NCI-H345 treated with DMSO at 0.1 percent for 48 hours (cell line): ENCODE measurements around the gene CADPS2.
A peak's percentile ranks its signal among the peaks of the same experiment; 100 is the strongest.
"Not testable (repeated sequence)": the region's sequence is repeated elsewhere in the genome, so short reads cannot be mapped to it uniquely, and the experiment has no call there.

Source experiments
- DNase-seq: peaks from one replicate; lab custom pipeline; 2025; ENCODE audit not compliant: unreplicated experiment; lab: John Stamatoyannopoulos, UW

Gene CADPS2

GRCh38 chr7:122717356-122718089 lies 168.7 kb downstream of the CADPS2 start:
- DNase-seq: no peak

DNA sequence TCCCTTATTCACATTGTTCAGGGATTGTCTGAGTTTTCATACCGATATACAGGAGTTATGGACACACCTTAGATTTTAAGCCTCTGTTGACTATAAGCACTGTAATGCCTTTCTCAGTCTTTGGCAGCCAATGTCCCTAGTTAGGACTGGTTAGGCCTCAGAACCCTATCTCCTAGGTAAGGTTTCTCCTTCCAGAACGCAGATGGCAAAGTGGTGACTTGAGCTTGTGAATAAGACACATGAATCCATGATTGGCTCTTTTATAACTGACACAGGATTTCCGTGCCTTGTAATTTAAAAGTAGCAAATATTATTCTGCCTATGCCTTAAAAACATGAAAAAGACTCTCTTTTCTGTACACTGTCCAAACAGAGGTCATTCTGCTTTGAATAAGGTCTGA lies 171.1 kb downstream of the CADPS2 start:
- DNase-seq: no peak

GRCh38 chr7:122710916-122711315 lies 175.3 kb downstream of the CADPS2 start:
- DNase-seq: no peak

DNA sequence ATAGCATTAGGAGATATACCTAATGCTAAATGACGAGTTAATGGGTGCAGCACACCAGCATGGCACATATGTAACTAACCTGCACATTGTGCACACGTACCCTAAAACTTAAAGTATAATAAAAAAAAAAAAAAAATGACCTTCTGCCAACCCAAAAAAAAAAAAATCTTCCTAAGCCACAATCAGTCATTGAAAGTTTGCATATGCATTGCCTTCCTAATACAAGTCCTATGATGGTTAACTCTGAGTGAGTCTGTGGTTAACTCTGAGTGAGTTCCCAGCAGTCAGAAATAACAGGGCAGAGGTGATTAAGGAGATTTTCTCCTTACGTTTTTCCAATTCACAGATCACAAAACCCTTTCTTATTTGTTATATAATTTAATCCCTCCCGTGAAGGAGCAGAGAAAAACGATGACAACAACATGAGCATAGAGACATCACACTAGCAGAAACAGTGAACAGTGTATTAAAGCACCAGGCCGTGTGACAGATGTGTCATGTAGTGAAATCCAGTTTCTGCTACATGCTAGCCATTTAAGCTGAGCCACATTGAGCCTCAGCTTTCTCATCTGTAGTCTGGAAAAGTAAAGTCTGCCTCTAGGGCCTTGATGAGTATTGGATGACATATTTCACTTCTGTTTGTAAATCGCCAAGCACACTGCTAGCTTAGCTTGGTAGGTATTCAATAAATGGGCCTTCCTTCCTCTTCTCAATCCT lies 176.2 kb downstream of the CADPS2 start:
- DNase-seq: no peak

DNA sequence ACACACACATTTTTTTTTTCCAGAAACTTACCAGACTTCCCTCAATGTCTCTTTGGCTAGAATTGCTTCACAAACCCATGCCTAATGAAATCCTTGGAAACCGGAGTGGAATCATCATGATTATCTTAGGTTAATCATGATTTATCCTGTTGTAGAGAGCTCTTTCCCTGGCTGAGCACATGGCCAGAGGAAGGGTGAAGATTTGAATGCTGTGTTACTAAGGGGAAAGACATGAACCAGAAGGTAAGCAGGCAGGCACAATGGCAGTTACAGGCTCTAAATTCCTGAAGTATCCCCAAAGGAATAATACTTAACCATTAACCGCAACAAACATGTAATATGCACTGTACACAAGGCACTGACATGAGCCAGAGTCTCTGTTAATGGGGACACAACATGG lies 179.4 kb downstream of the CADPS2 start:
- DNase-seq: no peak

DNA sequence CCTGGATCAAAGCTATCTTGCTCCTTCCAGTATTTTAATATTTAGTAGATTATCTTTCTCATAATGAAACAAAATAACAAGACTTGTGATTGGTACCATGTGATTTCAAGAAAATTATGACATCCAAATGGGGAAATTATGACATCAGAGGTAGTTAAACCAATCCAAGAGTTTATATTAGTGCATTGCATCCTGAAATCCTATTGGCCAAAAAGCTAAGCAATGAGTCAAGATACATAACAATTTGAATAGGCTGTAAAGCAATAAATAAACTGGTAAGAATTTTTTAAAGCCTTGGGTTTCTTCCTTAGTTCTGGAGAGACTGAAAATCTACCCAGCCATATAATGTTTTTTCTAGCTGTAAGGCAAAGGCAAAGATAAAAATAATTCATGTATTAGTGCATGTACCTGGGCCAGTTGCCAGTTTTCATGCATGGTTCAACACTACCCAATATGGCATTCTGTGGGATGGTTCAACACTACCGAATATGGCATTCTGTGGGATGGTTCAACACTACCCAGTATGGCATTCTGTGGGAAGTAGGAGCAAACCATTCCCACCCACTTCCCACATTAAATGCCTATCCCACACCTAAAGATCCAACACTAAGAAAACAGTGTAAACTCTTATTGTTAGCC lies 183.3 kb downstream of the CADPS2 start, which contains the start of gene RNF148:
TSS of gene RNF148 (minus strand) at position 51 of the 639 bp plus-strand sequence. CDS start 172 bp downstream, outside the sequence.
- no peak for DNase-seq

DNA sequence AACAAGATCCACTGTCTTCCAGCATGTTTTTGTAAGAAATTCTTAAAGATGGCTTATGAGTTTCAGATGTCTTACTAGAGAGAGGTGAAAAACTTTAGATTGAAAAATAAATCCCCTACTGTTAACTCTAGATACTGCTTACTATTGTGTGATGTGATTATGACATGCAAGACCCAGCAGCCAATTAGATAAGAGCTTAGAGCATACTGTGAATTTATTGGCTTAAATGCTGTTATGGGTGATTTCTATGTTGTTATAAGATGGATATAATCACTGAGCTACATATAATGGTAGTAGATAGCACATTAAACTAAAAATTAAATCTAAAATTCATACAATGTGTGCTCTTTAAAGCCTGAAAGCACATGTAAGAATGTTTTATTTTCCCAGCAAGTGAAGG lies 187.2 kb downstream of the CADPS2 start, which contains the start of gene RNF133:
TSS of gene RNF133 (minus strand) at position 101 of the 400 bp plus-strand sequence. CDS start 199 bp downstream, outside the sequence.
- DNase-seq: no peak

DNA sequence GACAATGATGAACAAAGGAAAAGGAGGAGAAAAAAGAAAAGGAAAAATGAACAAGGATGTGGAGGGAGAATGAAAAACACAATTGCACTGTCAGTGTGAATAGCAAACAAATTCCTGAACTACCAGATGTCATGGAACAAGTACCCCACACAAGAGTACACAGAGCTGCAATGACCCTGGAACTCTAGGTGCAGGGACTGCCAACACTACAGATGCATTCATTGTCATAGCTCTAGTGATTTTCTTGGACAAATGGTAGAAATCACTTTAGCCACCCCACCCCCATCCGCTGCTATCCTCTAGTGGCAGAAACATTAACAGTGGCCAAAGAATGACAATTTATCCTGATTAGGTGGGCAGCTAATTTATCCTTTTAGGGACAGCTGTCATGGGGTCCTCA lies 190.4 kb downstream of the CADPS2 start:
- no peak for DNase-seq

DNA sequence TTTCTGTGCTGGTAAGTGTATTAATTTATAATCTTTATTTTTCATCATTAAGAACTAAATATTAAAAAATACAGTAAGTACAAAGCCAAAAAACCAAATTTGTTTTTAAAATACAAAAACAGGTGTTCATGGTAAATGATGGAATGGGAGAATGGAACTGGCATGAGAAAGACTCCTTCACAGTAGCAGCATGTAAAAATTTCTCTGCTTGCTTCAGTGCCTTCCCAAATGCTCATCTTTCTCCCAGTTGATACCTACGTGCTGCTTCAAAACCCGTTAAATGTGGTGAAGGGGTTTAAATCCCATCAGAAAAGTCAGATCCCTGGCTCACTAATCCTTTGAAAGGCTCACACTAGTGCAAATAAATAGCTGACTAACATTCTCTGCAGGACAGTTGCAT lies 191.6 kb downstream of the CADPS2 start:
- no peak for DNase-seq

DNA sequence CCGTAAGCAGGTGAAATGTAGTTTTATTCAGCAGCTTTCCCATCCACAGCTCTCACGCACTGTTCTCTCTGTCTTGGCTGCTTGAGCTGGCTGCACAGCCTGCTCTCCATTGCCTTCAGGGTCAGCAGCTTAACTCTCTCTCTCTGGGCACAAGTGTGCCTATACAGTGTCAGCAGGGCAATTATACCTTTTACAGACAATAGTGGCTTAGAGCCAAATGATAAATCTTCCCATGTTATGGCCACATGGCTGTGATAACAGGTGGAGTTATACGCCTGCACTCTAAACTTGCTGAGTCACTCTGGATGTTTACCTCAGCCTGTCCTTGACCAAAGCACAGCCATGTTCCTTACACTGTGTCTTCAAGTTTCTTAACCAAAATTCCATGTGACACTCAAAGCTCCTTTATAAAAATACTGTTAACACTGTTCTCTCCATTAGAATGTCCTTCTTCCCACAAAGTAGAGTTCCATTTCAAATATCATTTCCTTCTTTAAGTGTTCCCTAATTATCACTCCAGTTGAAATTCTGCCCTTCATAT lies 193.4 kb downstream of the CADPS2 start:
- no peak for DNase-seq

DNA sequence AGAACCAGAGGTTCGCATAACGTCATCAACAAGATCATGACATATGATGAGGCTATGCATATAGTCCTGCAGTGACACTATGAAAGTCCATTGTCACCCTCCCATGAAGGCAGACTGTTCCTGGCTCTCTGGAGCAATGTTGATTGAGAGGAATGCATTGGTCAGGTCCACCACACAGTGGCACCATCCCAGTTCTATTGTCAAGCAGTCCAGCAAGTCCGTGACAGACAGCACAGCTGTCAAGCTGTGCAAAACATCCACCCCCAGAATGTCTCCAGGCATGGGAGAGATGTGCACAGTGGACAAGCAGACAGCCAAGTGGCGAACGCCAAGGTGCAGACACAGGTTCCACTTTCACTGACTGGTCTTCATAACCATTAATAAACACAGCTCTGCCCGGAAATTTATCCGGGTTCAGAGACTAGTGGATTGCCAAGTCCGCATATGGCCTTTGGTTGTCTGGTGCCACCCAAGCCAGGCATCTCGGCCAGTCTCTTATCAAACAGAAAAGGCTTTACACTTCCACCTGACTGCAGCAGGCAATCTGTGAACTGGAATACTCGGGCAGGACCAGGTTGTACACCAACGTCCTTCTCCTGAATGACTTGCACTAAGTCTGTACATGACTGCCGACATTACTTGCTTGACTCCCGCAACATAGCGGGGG lies 194.6 kb downstream of the CADPS2 start:
- DNase-seq: no peak

DNA sequence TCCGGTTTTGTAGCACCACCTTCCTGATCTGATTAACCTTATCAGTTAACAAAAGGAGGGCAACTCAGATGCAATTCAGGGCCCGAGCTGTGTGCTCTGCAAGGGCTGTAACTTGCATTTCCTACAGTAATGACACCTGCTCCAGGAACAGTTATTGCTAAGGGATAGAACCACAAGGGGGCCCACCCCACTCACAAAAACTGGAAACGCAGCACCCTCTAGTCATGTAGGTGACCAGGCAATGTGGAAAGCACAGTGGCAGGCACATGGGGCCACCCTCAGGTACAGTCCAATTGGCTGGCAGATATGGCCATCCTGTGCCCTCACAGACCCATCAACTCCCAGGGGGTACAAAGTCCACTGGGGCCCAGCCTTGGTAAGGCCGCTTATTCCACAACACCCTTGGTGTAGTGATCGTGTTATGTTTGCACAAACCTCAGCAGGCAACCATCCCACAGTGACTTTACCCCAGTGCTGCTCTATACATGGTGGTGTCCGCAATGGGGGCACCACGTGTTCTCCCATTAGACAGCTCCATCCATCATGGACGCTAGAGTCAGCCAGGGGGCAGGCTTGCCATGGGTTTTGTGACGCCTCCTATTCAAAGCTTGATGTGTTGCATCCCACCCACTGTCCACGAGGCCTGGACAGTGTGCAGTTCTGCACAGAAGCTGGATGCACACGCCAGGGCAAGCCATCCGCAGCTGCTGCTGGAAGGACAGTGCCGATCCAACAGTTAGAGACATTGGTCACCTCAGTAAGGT lies 196.7 kb downstream of the CADPS2 start:
- no peak for DNase-seq

DNA sequence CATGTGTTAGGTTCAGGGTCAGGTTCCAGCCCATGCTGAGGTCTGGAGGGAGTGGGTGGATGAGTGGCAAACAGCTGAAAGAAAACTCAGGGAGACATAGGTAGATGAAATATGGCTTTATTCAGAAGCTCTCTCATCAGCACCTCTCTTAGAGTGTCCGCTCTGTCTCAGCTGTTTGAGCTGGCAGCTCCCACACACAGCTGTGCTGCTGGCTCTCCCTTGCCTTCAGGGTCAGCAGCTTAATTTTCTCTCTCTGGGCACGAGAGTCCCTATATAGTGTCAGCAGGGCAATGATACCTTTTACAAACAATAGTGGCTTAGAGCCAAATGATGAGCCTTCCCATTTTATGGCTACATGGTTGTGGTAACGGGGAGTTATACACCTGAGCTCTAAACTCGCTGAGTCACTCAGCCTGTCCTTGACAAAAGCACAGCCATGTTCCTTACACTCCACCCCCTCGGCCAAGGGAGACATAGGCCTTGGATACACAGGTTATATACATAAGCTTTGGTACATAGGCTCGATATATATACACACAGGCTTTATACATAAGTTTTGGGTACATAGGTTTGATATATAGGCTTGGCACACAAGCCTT lies 197.8 kb downstream of the CADPS2 start:
- DNase-seq: no peak

DNA sequence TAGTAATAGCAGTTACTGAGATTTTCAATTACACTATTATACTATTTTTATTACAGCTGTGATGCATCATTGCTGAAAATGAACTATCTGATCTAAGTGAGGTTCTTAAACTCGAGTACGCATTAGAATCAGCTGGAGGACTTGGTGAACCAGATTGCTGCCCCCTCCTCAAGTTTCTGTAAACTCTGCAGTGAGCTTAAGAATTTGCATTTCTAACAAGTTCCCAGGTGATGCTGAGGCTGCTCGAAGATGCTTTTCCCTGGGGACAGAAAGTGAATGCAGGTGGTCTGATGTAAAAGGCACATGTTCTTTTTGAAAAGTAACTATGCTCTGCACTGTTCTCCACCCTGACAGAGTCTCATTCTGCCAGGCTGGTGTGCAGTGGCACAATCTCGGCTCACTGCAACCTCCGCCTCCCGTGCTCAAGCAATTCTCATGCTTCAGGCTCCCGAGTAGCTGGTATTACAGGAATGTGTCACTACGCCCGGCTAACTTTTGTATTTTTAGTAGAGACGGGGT lies 199.8 kb downstream of the CADPS2 start:
- no peak for DNase-seq

- no peak for DNase-seq
These were observed 201.8 kb downstream of the CADPS2 start for GRCh38 chr7:122684504-122684903.

DNA sequence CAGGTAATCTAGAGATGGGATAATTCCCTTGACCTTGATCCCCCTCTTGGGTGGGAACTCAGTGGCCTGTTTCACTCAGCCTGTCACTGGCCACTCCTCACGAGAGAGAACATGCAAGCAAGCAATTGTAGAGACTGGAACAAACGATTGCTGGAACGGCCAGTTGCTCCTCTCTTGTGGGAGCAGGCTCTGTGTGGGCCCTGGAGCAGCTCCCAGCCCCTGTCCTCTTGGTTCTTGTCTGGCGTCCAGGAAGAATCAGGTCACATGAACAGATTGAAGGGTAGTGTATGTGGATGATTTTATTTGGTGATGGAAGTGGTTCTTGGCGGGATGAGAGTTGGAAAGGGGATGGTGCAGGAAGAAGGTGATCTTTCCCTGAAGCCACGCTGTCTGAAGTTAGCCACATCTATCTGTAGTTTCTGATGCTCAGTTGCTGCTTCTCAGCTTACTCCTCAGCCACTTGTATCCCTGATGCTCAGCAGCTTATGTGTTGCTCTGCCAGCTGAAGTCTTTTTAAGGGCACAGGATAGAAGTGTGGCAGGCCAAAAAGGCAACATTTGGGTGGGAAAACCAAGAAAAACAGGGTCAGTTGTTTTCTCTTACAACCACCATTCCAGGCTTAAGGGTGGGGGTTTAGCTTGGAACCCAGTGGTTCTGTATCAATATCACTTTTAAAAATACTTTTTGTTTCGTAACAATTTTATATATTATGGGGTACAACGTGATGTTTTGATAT lies 203.3 kb downstream of the CADPS2 start:
- DNase-seq: no peak

- DNase-seq: not testable (repeated sequence)
These were observed 205.1 kb downstream of the CADPS2 start for GRCh38 chr7:122681186-122681585.

DNA sequence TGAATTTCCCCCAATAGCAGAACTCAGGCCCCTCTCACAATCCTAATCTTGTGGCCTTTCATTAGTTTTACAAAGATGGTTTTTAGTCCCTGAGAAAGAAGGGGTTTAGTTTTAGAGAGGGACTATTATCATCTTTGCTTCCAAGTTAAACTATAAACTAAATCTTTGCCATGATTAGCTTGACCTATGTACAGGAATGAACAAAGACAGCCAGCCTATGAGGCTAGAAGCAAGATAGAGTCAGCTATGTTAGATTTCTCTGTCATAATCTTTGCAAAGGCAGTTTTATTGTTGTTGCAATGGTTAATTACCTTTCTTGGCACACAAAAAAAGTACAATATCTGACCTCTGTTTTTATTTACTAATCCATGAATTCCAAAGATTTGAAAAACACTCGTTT lies 206.4 kb downstream of the CADPS2 start:
- no peak for DNase-seq

DNA sequence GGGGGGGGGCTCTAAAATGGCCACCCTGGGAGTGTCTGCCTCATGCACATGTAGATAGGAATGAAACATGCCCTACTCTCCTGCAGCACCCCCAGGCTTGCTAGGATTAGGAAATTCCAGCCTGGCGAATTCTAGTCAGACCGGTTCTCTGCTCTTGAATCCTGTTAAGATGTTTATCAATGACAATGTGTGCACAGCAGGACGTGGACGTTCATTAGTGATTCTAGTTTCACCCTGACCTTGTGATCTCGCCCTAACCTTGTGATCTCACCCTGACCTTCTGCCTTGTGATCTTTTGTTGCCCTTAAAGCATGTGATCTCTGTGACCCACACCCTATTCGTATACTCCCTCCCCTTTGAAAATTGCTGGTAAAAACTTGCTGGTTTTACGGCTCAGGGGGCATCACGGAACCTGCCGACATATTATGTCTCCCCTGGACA lies 207.0 kb downstream of the CADPS2 start:
- peak; percentile 25 for DNase-seq
